Liver (tissue), 9 donors: Measurements from ENCODE around the gene CLDN1. TPM values are rescaled to one million over a fixed set of nuclear protein-coding genes. Genes with fewer than 3 reads are reported as not detected.

Experiments used
- DNase-seq: peaks from one replicate; pipeline ENCODE4 v3.0.0-alpha.2; 2017; ENCODE audit warnings: low spot score
- H3K27ac ChIP-seq, 2 donors: one replicate each; pipeline ENCODE4 v1.7.0; 2013; ENCODE audit warnings: inconsistent platforms in 2 of 2, low read length in 2 of 2, control low read depth in 1 of 2, low read depth in 1 of 2, mild to moderate bottlenecking in 1 of 2
- H3K27me3 ChIP-seq, 4 donors: one replicate each; pipeline versions ENCODE4 v1.6.1 to v1.7.0; 2013; ENCODE audit warnings: low read length in 3 of 4, inconsistent platforms in 1 of 4, mild to moderate bottlenecking in 1 of 4, moderate library complexity in 1 of 4; ENCODE audit not compliant: control insufficient read depth in 4 of 4, insufficient read depth in 4 of 4
- H3K36me3 ChIP-seq, 4 donors: one replicate each; pipeline versions ENCODE4 v1.6.1 to v1.7.0; 2013; ENCODE audit warnings: low read length in 3 of 4, mild to moderate bottlenecking in 3 of 4, low read depth in 1 of 4, moderate library complexity in 1 of 4; ENCODE audit not compliant: control insufficient read depth in 4 of 4, insufficient read depth in 3 of 4
- H3K4me1 ChIP-seq, 4 donors: one replicate each; pipeline versions ENCODE4 v1.6.1 to v1.7.0; 2013; ENCODE audit warnings: low read length in 3 of 4, mild to moderate bottlenecking in 3 of 4, moderate library complexity in 1 of 4; ENCODE audit not compliant: control insufficient read depth in 4 of 4, insufficient read depth in 4 of 4
- H3K4me3 ChIP-seq, 3 donors: one replicate each; pipeline versions ENCODE4 v1.6.1 to v1.7.0; 2013; ENCODE audit warnings: low read length in 3 of 3, control low read depth in 1 of 3, low read depth in 1 of 3, mild to moderate bottlenecking in 1 of 3
- H3K9ac ChIP-seq, 2 donors: one replicate each; pipeline ENCODE4 v1.7.0; 2013; ENCODE audit warnings: low read length in 2 of 2, mild to moderate bottlenecking in 2 of 2, moderate library complexity in 2 of 2, control low read depth in 1 of 2, low read depth in 1 of 2
- H3K9me3 ChIP-seq, 4 donors: one replicate each; pipeline versions ENCODE4 v1.6.1 to v1.7.0; 2013; ENCODE audit warnings: low read length in 3 of 4; ENCODE audit not compliant: control insufficient read depth in 4 of 4
- EGR1 ChIP-seq, 2 donors: IDR thresholded peaks; 2 replicates each; pipeline ENCODE4 v1.6.1; 2016 to 2018; ENCODE audit warnings: antibody characterized with exemption in 2 of 2, low read depth in 2 of 2
- FOXA1 ChIP-seq: IDR thresholded peaks from 2 replicates; pipeline ENCODE4 v1.6.1; 2016; ENCODE audit warnings: antibody characterized with exemption
- FOXA2 ChIP-seq: IDR thresholded peaks from 2 replicates; pipeline ENCODE4 v1.6.1; 2016; ENCODE audit warnings: antibody characterized with exemption
- GABPA ChIP-seq, 2 donors: IDR thresholded peaks in 1 of 2; conservative IDR thresholded peaks in 1 of 2; 2 replicates each; pipeline ENCODE4 v1.6.1; 2016; ENCODE audit warnings: antibody characterized with exemption in 2 of 2, mild to moderate bottlenecking in 1 of 2, moderate library complexity in 1 of 2
- HNF4A ChIP-seq, 2 donors: conservative IDR thresholded peaks; 2 replicates each; pipeline ENCODE4 v1.6.1; 2016; ENCODE audit warnings: antibody characterized with exemption in 2 of 2, mild to moderate bottlenecking in 2 of 2
- HNF4G ChIP-seq: IDR thresholded peaks from 2 replicates; pipeline ENCODE4 v1.6.1; 2016; ENCODE audit warnings: antibody characterized with exemption
- JUND ChIP-seq, 2 donors: IDR thresholded peaks; 2 replicates each; pipeline ENCODE4 v1.6.1; 2016; ENCODE audit warnings: antibody characterized with exemption in 2 of 2
- NR2F2 ChIP-seq: IDR thresholded peaks from 2 replicates; pipeline ENCODE4 v1.6.1; 2016; ENCODE audit warnings: antibody characterized with exemption
- RAD21 ChIP-seq, 2 donors: IDR thresholded peaks; 2 replicates each; pipeline ENCODE4 v1.6.1; 2016; ENCODE audit warnings: antibody characterized with exemption in 2 of 2, mild to moderate bottlenecking in 2 of 2
- RXRA ChIP-seq, 2 donors: IDR thresholded peaks; 2 replicates each; pipeline ENCODE4 v1.6.1; 2017 to 2018; ENCODE audit warnings: antibody characterized with exemption in 2 of 2, mild to moderate bottlenecking in 1 of 2
- SP1 ChIP-seq: IDR thresholded peaks from 2 replicates; pipeline ENCODE4 v1.6.1; 2018; ENCODE audit warnings: antibody characterized with exemption, mild to moderate bottlenecking
- YY1 ChIP-seq: IDR thresholded peaks from 2 replicates; pipeline ENCODE4 v1.6.1; 2016; ENCODE audit warnings: antibody characterized with exemption, mild to moderate bottlenecking
- WGBS: extraction: QIAGEN DNeasy Blood & Tissue Kit; methylation state at CpG from one replicate; pipeline ENCODE4 v1.1.7; 2013; 5-methylcytosine and 5-hydroxymethylcytosine counted together
- polyA plus RNA-seq, 2 donors: library from polyadenylated mRNA; stranded (reverse) in 1 of 2; unstranded in 1 of 2; fragments of 200-250 nt in 1 of 2; fragments of >200 nt in 1 of 2; fragmentation: Nextera tagmentation in 1 of 2; extraction: Ambion mirVana in 1 of 2; gene quantifications; one replicate each; pipeline versions ENCODE4 v1.2.1 to v1.2.3, GENCODE V29; 2013 to 2015
- total RNA-seq, 2 donors: library from RNA; depleted of rRNA; stranded (reverse); fragments of >200 nt; gene quantifications; one replicate each; pipeline ENCODE4 v1.2.3, GENCODE V29; 2014
- TF ChIP-seq, protein P1 (sequence below): IDR thresholded peaks from 2 replicates; pipeline ENCODE4 v1.6.1; 2016; ENCODE audit warnings: antibody characterized with exemption, mild to moderate bottlenecking
- TF ChIP-seq, protein P2 (sequence below): IDR thresholded peaks from 2 replicates; pipeline ENCODE4 v1.6.1; 2016; ENCODE audit warnings: antibody characterized with exemption
- TF ChIP-seq, protein P3 (sequence below): IDR thresholded peaks from 2 replicates; pipeline ENCODE4 v1.6.1; 2016; ENCODE audit warnings: antibody characterized with exemption
- TF ChIP-seq, protein P4 (sequence below): fragments of 150-350 bp; IDR thresholded peaks from 2 replicates; pipeline ENCODE4 v1.5.1; 2017; ENCODE audit warnings: improper control_type of control experiment, low read depth, low read length; ENCODE audit not compliant: missing input control
- TF ChIP-seq, protein P5 (sequence below): IDR thresholded peaks from 2 replicates; pipeline ENCODE4 v1.6.1; 2016; ENCODE audit warnings: antibody characterized with exemption
- donor health status: healthy.
- donor health status: healthy.
- donor health status: healthy.
- donor health status: healthy.
- donor health status: healthy.

Gene CLDN1
- total and polyA plus RNA-seq, 4 donors: 57.8 to 92.0 (median 87.3) TPM

DNA sequence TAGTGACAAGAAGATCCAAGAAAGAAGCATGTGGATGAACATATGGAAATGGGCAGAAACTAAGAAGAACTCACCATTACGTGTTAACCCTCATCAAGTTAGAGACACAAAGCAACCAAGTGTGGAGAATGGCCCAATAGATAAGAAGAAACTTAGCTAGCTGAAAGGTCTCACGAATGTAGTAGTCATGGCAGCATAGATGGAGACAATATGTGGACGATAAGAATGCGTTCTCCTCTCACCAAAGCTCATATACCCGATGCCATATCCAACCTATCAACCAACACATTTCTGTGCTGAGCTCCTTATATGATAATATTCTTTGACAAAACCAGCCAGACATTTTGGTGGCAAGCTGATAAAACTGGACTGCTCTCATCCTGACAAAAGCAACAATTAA lies 15.1 kb upstream of the CLDN1 start:
- Histone ChIP-seq H3K27ac (no peak overlapping the region), H3K4me1 (peaks cover 10 to 32% (median 21%) of the 10 kb centered on the region in 4 donors), H3K9me3 (no peaks in the 10 kb centered on the region), H3K9ac (no peak overlapping the region), H3K27me3 (no peaks in the 10 kb centered on the region), H3K36me3 (no peaks in the 10 kb centered on the region), H3K4me3 (no peak overlapping the region)
- 97% methylated on average over 5 of the region's 5 CpGs for WGBS
- TF ChIP-seq, protein P1, sequence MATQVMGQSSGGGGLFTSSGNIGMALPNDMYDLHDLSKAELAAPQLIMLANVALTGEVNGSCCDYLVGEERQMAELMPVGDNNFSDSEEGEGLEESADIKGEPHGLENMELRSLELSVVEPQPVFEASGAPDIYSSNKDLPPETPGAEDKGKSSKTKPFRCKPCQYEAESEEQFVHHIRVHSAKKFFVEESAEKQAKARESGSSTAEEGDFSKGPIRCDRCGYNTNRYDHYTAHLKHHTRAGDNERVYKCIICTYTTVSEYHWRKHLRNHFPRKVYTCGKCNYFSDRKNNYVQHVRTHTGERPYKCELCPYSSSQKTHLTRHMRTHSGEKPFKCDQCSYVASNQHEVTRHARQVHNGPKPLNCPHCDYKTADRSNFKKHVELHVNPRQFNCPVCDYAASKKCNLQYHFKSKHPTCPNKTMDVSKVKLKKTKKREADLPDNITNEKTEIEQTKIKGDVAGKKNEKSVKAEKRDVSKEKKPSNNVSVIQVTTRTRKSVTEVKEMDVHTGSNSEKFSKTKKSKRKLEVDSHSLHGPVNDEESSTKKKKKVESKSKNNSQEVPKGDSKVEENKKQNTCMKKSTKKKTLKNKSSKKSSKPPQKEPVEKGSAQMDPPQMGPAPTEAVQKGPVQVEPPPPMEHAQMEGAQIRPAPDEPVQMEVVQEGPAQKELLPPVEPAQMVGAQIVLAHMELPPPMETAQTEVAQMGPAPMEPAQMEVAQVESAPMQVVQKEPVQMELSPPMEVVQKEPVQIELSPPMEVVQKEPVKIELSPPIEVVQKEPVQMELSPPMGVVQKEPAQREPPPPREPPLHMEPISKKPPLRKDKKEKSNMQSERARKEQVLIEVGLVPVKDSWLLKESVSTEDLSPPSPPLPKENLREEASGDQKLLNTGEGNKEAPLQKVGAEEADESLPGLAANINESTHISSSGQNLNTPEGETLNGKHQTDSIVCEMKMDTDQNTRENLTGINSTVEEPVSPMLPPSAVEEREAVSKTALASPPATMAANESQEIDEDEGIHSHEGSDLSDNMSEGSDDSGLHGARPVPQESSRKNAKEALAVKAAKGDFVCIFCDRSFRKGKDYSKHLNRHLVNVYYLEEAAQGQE: no peak
- TF ChIP-seq RXRA (IDR thresholded peaks at IDR 0.05): no peak
- no peak for TF ChIP-seq JUND (IDR thresholded peaks at IDR 0.05)
- no peak for TF ChIP-seq RAD21 (IDR thresholded peaks at IDR 0.05)
- no peak for TF ChIP-seq HNF4G
- no peak for TF ChIP-seq GABPA (IDR thresholded peaks at IDR 0.05 in 1 of 2, conservative IDR thresholded peaks at IDR 0.05 in 1 of 2)
- TF ChIP-seq, protein P2, sequence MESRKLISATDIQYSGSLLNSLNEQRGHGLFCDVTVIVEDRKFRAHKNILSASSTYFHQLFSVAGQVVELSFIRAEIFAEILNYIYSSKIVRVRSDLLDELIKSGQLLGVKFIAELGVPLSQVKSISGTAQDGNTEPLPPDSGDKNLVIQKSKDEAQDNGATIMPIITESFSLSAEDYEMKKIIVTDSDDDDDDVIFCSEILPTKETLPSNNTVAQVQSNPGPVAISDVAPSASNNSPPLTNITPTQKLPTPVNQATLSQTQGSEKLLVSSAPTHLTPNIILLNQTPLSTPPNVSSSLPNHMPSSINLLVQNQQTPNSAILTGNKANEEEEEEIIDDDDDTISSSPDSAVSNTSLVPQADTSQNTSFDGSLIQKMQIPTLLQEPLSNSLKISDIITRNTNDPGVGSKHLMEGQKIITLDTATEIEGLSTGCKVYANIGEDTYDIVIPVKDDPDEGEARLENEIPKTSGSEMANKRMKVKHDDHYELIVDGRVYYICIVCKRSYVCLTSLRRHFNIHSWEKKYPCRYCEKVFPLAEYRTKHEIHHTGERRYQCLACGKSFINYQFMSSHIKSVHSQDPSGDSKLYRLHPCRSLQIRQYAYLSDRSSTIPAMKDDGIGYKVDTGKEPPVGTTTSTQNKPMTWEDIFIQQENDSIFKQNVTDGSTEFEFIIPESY: no peak
- TF ChIP-seq EGR1 (IDR thresholded peaks at IDR 0.05; ENCODE audit: low read depth in 2 of 2): no peak
- TF ChIP-seq, protein P3, sequence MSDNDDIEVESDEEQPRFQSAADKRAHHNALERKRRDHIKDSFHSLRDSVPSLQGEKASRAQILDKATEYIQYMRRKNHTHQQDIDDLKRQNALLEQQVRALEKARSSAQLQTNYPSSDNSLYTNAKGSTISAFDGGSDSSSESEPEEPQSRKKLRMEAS: no peak
- no peak for TF ChIP-seq FOXA1
- no peak for TF ChIP-seq YY1
- TF ChIP-seq SP1: no peak
- TF ChIP-seq FOXA2: no peak
- no peak for TF ChIP-seq NR2F2
- no peak for TF ChIP-seq HNF4A (conservative IDR thresholded peaks at IDR 0.05)
- TF ChIP-seq, protein P4, sequence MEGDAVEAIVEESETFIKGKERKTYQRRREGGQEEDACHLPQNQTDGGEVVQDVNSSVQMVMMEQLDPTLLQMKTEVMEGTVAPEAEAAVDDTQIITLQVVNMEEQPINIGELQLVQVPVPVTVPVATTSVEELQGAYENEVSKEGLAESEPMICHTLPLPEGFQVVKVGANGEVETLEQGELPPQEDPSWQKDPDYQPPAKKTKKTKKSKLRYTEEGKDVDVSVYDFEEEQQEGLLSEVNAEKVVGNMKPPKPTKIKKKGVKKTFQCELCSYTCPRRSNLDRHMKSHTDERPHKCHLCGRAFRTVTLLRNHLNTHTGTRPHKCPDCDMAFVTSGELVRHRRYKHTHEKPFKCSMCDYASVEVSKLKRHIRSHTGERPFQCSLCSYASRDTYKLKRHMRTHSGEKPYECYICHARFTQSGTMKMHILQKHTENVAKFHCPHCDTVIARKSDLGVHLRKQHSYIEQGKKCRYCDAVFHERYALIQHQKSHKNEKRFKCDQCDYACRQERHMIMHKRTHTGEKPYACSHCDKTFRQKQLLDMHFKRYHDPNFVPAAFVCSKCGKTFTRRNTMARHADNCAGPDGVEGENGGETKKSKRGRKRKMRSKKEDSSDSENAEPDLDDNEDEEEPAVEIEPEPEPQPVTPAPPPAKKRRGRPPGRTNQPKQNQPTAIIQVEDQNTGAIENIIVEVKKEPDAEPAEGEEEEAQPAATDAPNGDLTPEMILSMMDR: no peak
- TF ChIP-seq, protein P5, sequence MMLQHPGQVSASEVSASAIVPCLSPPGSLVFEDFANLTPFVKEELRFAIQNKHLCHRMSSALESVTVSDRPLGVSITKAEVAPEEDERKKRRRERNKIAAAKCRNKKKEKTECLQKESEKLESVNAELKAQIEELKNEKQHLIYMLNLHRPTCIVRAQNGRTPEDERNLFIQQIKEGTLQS: no peak
- DNase-seq: no peak
